Stimulated activated CD4-positive, alpha-beta T cell treated with anti-CD3 and anti-CD28 coated beads, Interleukin-4, amount 100 ng/mL, for 48 hours (primary cell): ENCODE results near the gene GPR162.
"Not testable (repeated sequence)": the region's sequence is repeated elsewhere in the genome, so short reads cannot be mapped to it uniquely, and the experiment has no call there.

ENCODE experiments used
- DNase-seq, 2 donors: peaks; one replicate each; pipeline ENCODE4 v3.0.0-alpha.2; 2020; ENCODE audit warnings: low read depth in 2 of 2

GPR162 gene

GRCh38 chr12:6873094-6874014 is 51.7 kb downstream of the GPR162 start, which contains the start of gene SPSB2:
Gene SPSB2 (minus strand): TSS chr12:6873303. CDS start chr12:6872901, 402 bp downstream.
- DNase-seq = peak; percentile 99

GRCh38 chr12:6874015-6874368 is 52.4 kb downstream of the GPR162 start:
- not testable (repeated sequence) for DNase-seq
